Gastrocnemius medialis (tissue), 4 donors: ENCODE results near the gene COQ9.
"Not testable (repeated sequence)": the region's sequence is repeated elsewhere in the genome, so short reads cannot be mapped to it uniquely, and the experiment has no call there.

Experiments used
- POLR2A ChIP-seq, 2 donors: fragments of 450-650 bp; IDR thresholded peaks; one replicate each; pipeline ENCODE4 v1.6.1; 2017; ENCODE audit warnings: antibody characterized with exemption in 2 of 2, mild to moderate bottlenecking in 2 of 2, moderate library complexity in 2 of 2
- TF ChIP-seq, protein P1 (sequence below), 5 experiments: fragments of 450-650 bp in 3 of 5; fragments of 200-600 bp in 2 of 5; sonication (generic) in 2 of 5; IDR thresholded peaks in 4 of 5; conservative IDR thresholded peaks in 1 of 5; 1 replicate in 4 of 5; 2 replicates in 1 of 5; pipeline ENCODE4 v1.5.1; 2016 to 2019; ENCODE audit warnings: antibody characterized with exemption in 5 of 5, mild to moderate bottlenecking in 3 of 5, moderate library complexity in 3 of 5

GRCh38 chr16:57439947-57440346 is 7.3 kb upstream of the COQ9 start:
- TF ChIP-seq, protein P1, sequence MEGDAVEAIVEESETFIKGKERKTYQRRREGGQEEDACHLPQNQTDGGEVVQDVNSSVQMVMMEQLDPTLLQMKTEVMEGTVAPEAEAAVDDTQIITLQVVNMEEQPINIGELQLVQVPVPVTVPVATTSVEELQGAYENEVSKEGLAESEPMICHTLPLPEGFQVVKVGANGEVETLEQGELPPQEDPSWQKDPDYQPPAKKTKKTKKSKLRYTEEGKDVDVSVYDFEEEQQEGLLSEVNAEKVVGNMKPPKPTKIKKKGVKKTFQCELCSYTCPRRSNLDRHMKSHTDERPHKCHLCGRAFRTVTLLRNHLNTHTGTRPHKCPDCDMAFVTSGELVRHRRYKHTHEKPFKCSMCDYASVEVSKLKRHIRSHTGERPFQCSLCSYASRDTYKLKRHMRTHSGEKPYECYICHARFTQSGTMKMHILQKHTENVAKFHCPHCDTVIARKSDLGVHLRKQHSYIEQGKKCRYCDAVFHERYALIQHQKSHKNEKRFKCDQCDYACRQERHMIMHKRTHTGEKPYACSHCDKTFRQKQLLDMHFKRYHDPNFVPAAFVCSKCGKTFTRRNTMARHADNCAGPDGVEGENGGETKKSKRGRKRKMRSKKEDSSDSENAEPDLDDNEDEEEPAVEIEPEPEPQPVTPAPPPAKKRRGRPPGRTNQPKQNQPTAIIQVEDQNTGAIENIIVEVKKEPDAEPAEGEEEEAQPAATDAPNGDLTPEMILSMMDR (IDR thresholded peaks at IDR 0.05 in 4 of 5, conservative IDR thresholded peaks at IDR 0.05 in 1 of 5) = not testable (repeated sequence)
- TF ChIP-seq POLR2A (IDR thresholded peaks at IDR 0.05) = not testable (repeated sequence)
